Measurements from ENCODE around the gene TSPEAR. TPM values are rescaled to one million over a fixed set of nuclear protein-coding genes. Genes with fewer than 3 reads are reported as not detected.

The TSPEAR gene
- total and polyA plus RNA-seq, 8 donors, result 0.05 to 0.29 (median 0.12) TPM; not detected in 4

DNA sequence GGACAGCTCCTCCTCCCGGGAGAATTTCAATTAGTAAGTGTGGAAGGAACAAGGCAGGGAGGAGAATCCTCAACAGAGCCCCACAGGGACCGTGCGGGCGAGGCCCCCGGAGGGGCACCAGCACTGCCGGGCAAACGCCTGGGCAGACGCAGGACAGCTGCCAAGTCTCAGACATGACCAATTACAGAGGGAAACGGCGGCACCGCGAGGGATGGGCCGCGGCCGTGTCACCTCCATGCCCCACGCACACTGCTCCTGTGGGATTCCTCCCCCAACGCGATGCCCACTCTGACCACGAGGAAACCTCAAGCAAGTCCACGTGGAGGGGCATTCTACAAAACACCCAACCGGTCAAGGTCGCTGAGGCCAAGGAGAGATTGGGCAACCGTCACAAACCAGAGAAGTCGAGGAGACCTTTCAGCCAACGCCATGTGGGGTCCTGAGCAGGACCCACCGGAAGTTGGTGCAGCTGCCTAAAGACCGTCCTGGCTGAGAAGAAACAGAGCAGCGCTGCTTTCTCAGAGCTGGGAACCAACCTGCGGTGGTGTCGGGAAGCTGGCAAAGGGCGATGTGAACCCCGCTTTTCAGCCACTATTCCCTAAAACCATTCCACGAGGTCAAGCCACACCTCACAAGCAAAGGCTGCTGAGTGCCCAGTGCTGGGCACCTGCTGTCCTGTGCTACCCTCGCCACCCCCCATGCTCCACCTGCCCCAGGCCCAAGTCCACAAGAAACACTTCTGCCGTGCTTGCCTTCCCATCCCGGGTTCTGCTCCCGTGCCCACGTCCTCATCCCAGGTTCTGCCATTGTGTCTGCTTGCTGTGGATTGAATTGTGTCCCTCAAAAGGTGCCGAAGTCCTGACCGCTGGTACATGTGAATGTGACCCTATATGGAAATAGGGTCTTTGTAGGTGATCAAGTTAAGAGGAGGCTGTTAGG lies 139.3 kb downstream of the TSPEAR start:
- Histone ChIP-seq H3K36me3 (no peaks in the 10 kb centered on the region), H3K9me3 (peaks cover 0 to 24% (median 20%) of the 10 kb centered on the region in 4 donors), H3K4me1 (peaks cover 0 to 19% (median 10%) of the 10 kb centered on the region in 4 donors), H3K27ac (no peak overlapping the region), H3K4me3 (no peak overlapping the region), H3K27me3 (peaks cover 0 to 47% (median 5%) of the 10 kb centered on the region in 3 donors)
- TF ChIP-seq, protein P1, sequence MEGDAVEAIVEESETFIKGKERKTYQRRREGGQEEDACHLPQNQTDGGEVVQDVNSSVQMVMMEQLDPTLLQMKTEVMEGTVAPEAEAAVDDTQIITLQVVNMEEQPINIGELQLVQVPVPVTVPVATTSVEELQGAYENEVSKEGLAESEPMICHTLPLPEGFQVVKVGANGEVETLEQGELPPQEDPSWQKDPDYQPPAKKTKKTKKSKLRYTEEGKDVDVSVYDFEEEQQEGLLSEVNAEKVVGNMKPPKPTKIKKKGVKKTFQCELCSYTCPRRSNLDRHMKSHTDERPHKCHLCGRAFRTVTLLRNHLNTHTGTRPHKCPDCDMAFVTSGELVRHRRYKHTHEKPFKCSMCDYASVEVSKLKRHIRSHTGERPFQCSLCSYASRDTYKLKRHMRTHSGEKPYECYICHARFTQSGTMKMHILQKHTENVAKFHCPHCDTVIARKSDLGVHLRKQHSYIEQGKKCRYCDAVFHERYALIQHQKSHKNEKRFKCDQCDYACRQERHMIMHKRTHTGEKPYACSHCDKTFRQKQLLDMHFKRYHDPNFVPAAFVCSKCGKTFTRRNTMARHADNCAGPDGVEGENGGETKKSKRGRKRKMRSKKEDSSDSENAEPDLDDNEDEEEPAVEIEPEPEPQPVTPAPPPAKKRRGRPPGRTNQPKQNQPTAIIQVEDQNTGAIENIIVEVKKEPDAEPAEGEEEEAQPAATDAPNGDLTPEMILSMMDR (IDR thresholded peaks at IDR 0.05), result no peak
- TF ChIP-seq POLR2AphosphoS5 (IDR thresholded peaks at IDR 0.05) (no peak), EP300 (IDR thresholded peaks at IDR 0.05) (no peak), POLR2A (IDR thresholded peaks at IDR 0.05) (no peak)
- no peak for DNase-seq
- 92 to 95% (median 93%) methylated on average over 30 to 40 of the region's 40 CpGs for WGBS, 5 donors
- intact Hi-C loops (cut with DNase I; ENCODE audit: low total_unique reads), result no loop called here

DNA sequence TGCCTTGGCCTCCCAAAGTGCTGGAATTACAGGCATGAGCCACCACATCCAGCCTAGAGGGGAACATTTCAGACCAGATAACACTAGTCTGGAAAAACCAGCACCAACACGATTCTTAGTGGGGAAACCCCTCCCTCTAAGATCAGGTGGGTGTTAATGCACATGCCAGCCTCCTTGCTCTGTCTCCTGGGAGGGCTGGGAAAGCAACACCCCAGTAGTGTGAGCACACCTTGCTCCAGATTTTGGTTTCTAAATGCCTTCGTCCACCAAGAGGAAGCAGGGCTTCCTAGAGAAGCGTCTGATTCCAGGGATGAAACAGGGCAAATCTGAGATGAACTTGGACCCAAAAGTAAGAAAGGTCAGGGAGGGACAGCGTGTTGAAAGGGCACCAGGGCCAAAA lies 140.1 kb downstream of the TSPEAR start:
- H3K4me1 ChIP-seq, result peaks cover 0 to 19% (median 10%) of the 10 kb centered on the region in 4 donors
- no peak for DNase-seq
- H3K27me3 ChIP-seq, result peaks cover 0 to 47% (median 5%) of the 10 kb centered on the region in 3 donors
- peaks cover 0 to 16% (median 12%) of the 10 kb centered on the region in 4 donors for H3K9me3 ChIP-seq
- no peaks in the 10 kb centered on the region for H3K36me3 ChIP-seq
- TF ChIP-seq POLR2A (IDR thresholded peaks at IDR 0.05) (no peak), POLR2AphosphoS5 (IDR thresholded peaks at IDR 0.05) (no peak), EP300 (IDR thresholded peaks at IDR 0.05) (no peak)
- TF ChIP-seq, protein P1 (IDR thresholded peaks at IDR 0.05), result no peak
- H3K27ac ChIP-seq, result no peak overlapping the region
- WGBS, 5 donors, result 65 to 88% (median 81%) methylated on average over 4 of the region's 4 CpGs
- H3K4me3 ChIP-seq, result no peak overlapping the region
- intact Hi-C loops (cut with DNase I; ENCODE audit: low total_unique reads), result no loop called here

DNA sequence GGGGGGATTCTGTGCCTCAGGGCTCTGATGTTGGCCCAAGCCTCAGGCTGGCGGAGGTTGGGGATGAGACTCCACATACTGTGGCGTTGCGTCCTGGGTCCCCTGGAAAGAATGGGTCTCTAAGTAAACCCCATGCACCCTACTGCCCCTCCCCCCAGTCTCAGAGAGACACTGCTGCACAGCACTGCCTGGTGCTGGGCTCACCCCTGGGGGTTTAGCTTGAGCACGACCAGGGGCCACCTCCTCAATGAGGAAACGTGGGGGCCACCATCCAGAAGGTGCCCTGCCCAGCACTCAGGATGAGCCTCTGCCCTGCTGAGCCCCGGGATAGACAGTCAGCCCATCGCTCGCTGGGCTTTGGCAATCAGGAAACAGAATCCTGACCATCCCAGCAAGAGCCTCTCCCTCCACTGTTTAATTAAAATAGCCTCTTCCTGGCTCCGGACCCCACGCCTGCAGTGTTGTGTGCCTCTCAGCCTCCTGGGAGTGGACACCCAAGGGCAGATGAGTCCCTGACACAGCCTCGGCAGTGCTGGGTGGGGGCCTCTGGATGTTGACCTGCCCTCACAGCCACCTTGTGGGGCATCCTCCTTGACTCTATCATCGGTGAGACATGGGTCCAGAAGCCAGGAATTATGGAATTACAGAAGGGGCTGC lies 141.4 kb downstream of the TSPEAR start:
- no peak for TF ChIP-seq EP300 (IDR thresholded peaks at IDR 0.05)
- TF ChIP-seq POLR2A (IDR thresholded peaks at IDR 0.05), result no peak
- TF ChIP-seq, protein P1 (IDR thresholded peaks at IDR 0.05), result no peak
- TF ChIP-seq POLR2AphosphoS5 (IDR thresholded peaks at IDR 0.05), result no peak
- no peaks in the 10 kb centered on the region for H3K36me3 ChIP-seq
- H3K9me3 ChIP-seq, result peaks cover 0 to 9% (median 8%) of the 10 kb centered on the region in 4 donors
- no peak overlapping the region for H3K4me3 ChIP-seq
- WGBS, 5 donors, result 65 to 90% (median 78%) methylated on average over 4 to 12 of the region's 12 CpGs
- intact Hi-C loops (cut with DNase I; ENCODE audit: low total_unique reads), result no loop called here
- H3K27ac ChIP-seq, result no peak overlapping the region
- peaks cover 0 to 17% (median 9%) of the 10 kb centered on the region in 4 donors for H3K4me1 ChIP-seq
- DNase-seq, result no peak
- H3K27me3 ChIP-seq, result peaks cover 0 to 42% (median 5%) of the 10 kb centered on the region in 3 donors
